Tibial nerve (tissue), 3 donors: ENCODE results near the gene GPC5.

Source experiments
- POLR2A ChIP-seq, 2 donors: fragments of 450-650 bp; IDR thresholded peaks; one replicate each; pipeline ENCODE4 v1.6.1; 2017; ENCODE audit warnings: antibody characterized with exemption in 2 of 2, mild to moderate bottlenecking in 2 of 2, moderate library complexity in 2 of 2
- TF ChIP-seq, protein P1 (sequence below), 5 experiments: fragments of 200-600 bp in 3 of 5; fragments of 450-650 bp in 2 of 5; sonication (generic) in 3 of 5; IDR thresholded peaks; one replicate each; pipeline ENCODE4 v1.5.1; 2016 to 2019; ENCODE audit warnings: antibody characterized with exemption in 5 of 5, mild to moderate bottlenecking in 3 of 5, moderate library complexity in 2 of 5

- TF ChIP-seq, protein P1, sequence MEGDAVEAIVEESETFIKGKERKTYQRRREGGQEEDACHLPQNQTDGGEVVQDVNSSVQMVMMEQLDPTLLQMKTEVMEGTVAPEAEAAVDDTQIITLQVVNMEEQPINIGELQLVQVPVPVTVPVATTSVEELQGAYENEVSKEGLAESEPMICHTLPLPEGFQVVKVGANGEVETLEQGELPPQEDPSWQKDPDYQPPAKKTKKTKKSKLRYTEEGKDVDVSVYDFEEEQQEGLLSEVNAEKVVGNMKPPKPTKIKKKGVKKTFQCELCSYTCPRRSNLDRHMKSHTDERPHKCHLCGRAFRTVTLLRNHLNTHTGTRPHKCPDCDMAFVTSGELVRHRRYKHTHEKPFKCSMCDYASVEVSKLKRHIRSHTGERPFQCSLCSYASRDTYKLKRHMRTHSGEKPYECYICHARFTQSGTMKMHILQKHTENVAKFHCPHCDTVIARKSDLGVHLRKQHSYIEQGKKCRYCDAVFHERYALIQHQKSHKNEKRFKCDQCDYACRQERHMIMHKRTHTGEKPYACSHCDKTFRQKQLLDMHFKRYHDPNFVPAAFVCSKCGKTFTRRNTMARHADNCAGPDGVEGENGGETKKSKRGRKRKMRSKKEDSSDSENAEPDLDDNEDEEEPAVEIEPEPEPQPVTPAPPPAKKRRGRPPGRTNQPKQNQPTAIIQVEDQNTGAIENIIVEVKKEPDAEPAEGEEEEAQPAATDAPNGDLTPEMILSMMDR (IDR thresholded peaks at IDR 0.05): no peak
- TF ChIP-seq POLR2A (IDR thresholded peaks at IDR 0.05): no peak
Measured at GRCh38 chr13:91729859-91730258, 331.4 kb downstream of the GPC5 start.
